ENCODE results near the gene ILKAP. TPM values are rescaled to one million over a fixed set of nuclear protein-coding genes. Genes with fewer than 3 reads are reported as not detected.

The ILKAP gene
- total RNA-seq, 1 experiment from 2014 or later: 53.4 TPM

DNA sequence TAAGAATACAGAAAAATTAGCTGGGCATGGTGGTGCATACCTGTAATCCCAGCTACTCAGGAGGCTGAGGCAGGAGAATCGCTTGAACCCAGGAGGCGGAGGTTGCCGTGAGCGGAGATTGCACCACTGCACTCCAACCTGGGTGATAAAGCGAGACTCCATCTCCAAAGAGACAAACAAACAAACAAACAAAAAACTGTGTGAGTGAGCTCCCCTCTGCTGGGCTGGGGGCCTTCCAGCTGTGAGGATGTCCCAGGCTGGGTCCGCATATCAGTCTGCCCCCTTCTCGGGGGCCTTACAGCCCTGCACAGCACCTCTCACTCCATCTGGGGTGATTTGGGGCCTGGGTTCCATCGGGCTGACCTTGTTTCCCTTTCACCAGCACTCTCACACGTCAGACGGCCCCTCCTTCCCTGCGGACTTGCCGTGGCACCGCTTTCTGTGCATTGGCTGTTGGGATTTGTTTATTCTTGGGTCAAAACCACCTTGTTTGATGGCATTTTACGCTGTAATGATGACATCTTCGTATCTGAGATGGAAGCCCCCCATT is 67.8 kb downstream of the ILKAP start:
- H3K9me2 ChIP-seq (ENCODE audit: insufficient read depth): no peaks in the 10 kb centered on the region
- ChIA-PET RAD21 (ENCODE audit: low non-redundant PET in 1 of 2, low total read pairs in 2 of 2, uncharacterized antibody in 2 of 2, unreplicated experiment in 2 of 2) (no interaction called here), CTCF (interaction anchor here (0.5 kb wide), 1 partner anchor 623 kb away, joined by 3 read pairs; no protein-coding TSS in a partner anchor), POLR2A (no interaction called here)
- H3K9me3 ChIP-seq (ENCODE audit: control insufficient read depth in 1 of 2, insufficient read depth in 1 of 2, low read depth in 1 of 2, low read length in 2 of 2): no peaks in the 10 kb centered on the region
- no peaks in the 10 kb centered on the region for H3K27me3 ChIP-seq (ENCODE audit: insufficient read depth, low read length)
- H2AFZ ChIP-seq (ENCODE audit: low read depth, low read length, poor library complexity, severe bottlenecking): no peak overlapping the region
- H3K27ac ChIP-seq (ENCODE audit: low read depth, low read length): no peak overlapping the region
- H3K4me1 ChIP-seq (ENCODE audit: control insufficient read depth in 1 of 2, insufficient read depth in 2 of 2, low read length in 2 of 2): peaks cover 20 to 25% of the 10 kb centered on the region in 2 experiments
- intact Hi-C loops (cut with micrococcal nuclease): no loop called here
- no TSS peak for BruUV-seq (replicated peaks)
- no peaks in the 10 kb centered on the region for H3K79me2 ChIP-seq (ENCODE audit: insufficient read depth, low read length)
- no peaks in the 10 kb centered on the region for H4K20me1 ChIP-seq (ENCODE audit: insufficient read depth)
- H3K4me3 ChIP-seq (replicated peaks in 1 of 2; ENCODE audit: low read depth in 1 of 2, low read length in 2 of 2): no peak overlapping the region
- ATAC-seq (no peak), DNase-seq (ENCODE audit: low read depth, low spot score) (no peak)
- H3K36me3 ChIP-seq (ENCODE audit: control insufficient read depth in 1 of 2, insufficient read depth in 2 of 2, low read length in 2 of 2): no peaks in the 10 kb centered on the region
- no peak overlapping the region for H3K9ac ChIP-seq (ENCODE audit: low read length)
- TF ChIP-seq EGR1 (IDR thresholded peaks at IDR 0.05; ENCODE audit: low read depth) (no peak), ZNF274 (IDR thresholded peaks at IDR 0.05; ENCODE audit: low read depth, low read length) (no peak), JUND (IDR thresholded peaks at IDR 0.05) (no peak), CBX3 (IDR thresholded peaks at IDR 0.05; ENCODE audit: low read depth) (no peak), CEBPB (IDR thresholded peaks at IDR 0.05; ENCODE audit: low read depth) (no peak), EZH2 (IDR thresholded peaks at IDR 0.05) (no peak), YY1 (IDR thresholded peaks at IDR 0.05; ENCODE audit: extremely low read depth, insufficient replicate concordance, low read depth, low read length) (no peak), ELF1 (IDR thresholded peaks at IDR 0.05; ENCODE audit: borderline replicate concordance, low read depth) (no peak)
- TF ChIP-seq, protein P1, sequence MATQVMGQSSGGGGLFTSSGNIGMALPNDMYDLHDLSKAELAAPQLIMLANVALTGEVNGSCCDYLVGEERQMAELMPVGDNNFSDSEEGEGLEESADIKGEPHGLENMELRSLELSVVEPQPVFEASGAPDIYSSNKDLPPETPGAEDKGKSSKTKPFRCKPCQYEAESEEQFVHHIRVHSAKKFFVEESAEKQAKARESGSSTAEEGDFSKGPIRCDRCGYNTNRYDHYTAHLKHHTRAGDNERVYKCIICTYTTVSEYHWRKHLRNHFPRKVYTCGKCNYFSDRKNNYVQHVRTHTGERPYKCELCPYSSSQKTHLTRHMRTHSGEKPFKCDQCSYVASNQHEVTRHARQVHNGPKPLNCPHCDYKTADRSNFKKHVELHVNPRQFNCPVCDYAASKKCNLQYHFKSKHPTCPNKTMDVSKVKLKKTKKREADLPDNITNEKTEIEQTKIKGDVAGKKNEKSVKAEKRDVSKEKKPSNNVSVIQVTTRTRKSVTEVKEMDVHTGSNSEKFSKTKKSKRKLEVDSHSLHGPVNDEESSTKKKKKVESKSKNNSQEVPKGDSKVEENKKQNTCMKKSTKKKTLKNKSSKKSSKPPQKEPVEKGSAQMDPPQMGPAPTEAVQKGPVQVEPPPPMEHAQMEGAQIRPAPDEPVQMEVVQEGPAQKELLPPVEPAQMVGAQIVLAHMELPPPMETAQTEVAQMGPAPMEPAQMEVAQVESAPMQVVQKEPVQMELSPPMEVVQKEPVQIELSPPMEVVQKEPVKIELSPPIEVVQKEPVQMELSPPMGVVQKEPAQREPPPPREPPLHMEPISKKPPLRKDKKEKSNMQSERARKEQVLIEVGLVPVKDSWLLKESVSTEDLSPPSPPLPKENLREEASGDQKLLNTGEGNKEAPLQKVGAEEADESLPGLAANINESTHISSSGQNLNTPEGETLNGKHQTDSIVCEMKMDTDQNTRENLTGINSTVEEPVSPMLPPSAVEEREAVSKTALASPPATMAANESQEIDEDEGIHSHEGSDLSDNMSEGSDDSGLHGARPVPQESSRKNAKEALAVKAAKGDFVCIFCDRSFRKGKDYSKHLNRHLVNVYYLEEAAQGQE (IDR thresholded peaks at IDR 0.05; ENCODE audit: low read depth): no peak
- TF ChIP-seq, protein P2, sequence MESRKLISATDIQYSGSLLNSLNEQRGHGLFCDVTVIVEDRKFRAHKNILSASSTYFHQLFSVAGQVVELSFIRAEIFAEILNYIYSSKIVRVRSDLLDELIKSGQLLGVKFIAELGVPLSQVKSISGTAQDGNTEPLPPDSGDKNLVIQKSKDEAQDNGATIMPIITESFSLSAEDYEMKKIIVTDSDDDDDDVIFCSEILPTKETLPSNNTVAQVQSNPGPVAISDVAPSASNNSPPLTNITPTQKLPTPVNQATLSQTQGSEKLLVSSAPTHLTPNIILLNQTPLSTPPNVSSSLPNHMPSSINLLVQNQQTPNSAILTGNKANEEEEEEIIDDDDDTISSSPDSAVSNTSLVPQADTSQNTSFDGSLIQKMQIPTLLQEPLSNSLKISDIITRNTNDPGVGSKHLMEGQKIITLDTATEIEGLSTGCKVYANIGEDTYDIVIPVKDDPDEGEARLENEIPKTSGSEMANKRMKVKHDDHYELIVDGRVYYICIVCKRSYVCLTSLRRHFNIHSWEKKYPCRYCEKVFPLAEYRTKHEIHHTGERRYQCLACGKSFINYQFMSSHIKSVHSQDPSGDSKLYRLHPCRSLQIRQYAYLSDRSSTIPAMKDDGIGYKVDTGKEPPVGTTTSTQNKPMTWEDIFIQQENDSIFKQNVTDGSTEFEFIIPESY (IDR thresholded peaks at IDR 0.05; ENCODE audit: extremely low read depth, insufficient replicate concordance, low read length): no peak
- TF ChIP-seq, protein P3, sequence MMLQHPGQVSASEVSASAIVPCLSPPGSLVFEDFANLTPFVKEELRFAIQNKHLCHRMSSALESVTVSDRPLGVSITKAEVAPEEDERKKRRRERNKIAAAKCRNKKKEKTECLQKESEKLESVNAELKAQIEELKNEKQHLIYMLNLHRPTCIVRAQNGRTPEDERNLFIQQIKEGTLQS (IDR thresholded peaks at IDR 0.05): no peak
- TF ChIP-seq, protein P4, sequence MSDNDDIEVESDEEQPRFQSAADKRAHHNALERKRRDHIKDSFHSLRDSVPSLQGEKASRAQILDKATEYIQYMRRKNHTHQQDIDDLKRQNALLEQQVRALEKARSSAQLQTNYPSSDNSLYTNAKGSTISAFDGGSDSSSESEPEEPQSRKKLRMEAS (IDR thresholded peaks at IDR 0.05): no peak
- H3K4me2 ChIP-seq (ENCODE audit: low read length): no peak overlapping the region
